ENCODE measurements around the gene TNPO2. TPM values are rescaled to one million over a fixed set of nuclear protein-coding genes. Genes with fewer than 3 reads are reported as not detected.

TNPO2 gene
- total and polyA plus RNA-seq, 2 experiments from 2014 or later = 13.3 to 30.9 TPM

DNA sequence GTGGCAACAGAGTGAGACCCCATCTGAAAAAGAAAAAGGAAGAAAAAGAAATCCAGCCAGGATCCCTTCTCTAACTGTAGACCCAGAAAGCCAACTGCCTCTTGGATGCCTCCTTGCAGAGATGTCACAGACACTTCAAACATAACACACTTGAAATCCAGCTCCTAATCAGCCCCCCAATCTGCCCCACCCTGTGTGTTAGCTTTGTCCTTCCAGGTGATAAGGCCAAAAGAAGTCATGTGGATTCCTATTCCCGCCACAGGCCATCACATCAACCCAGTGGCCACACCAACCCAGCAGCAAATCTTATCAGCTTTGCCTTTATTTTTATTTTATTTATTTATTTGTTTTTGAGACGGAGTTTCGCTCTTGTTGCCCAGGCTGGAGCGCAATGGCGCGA, 36.0 kb upstream of the TNPO2 start:
- 91 to 94% methylated on average over 6 of the region's 6 CpGs for WGBS, 2 experiments (ENCODE audit: low coverage in 1 of 2, low lambda C conversion rate in 2 of 2, missing lambda C conversion rate in 2 of 2)
- H3F3A ChIP-seq (ENCODE audit: insufficient read depth) = peaks cover 12% of the 10 kb centered on the region
- no peak for TF ChIP-seq EZH2phosphoT487 (IDR thresholded peaks at IDR 0.05; ENCODE audit: insufficient read depth, low read depth)
- TF ChIP-seq EZH2 (IDR thresholded peaks at IDR 0.05; ENCODE audit: insufficient read depth, poor library complexity, severe bottlenecking) = no peak
- no peak overlapping the region for H3K4me2 ChIP-seq (ENCODE audit: unreplicated experiment)
- in situ Hi-C loops (cut with MboI) = no loop called here
- DNase-seq = no peak
- no peaks in the 10 kb centered on the region for H3K4me1 ChIP-seq (ENCODE audit: insufficient read depth)
- H3K4me3 ChIP-seq = no peak overlapping the region
- H3K79me2 ChIP-seq (ENCODE audit: insufficient read depth) = no peaks in the 10 kb centered on the region
- no peaks in the 10 kb centered on the region for H3K9me2 ChIP-seq (ENCODE audit: insufficient read depth)
- H3K9ac ChIP-seq = no peak overlapping the region
- H3K9me3 ChIP-seq (ENCODE audit: low read depth) = no peaks in the 10 kb centered on the region
- no peak overlapping the region for H2AFZ ChIP-seq
- no peaks in the 10 kb centered on the region for H4K20me1 ChIP-seq (ENCODE audit: insufficient read depth)
- H3K36me3 ChIP-seq (ENCODE audit: low read depth) = no peaks in the 10 kb centered on the region
- no peaks in the 10 kb centered on the region for H3K27me3 ChIP-seq (replicated peaks; ENCODE audit: insufficient read depth)
- H3K27ac ChIP-seq = no peak overlapping the region

GRCh38 chr19:12757544-12758274, 34.0 kb upstream of the TNPO2 start:
- Histone ChIP-seq H3K4me2 (ENCODE audit: unreplicated experiment) (peak overlapping the region; percentile 70), H3K36me3 (ENCODE audit: low read depth) (no peaks in the 10 kb centered on the region), H4K20me1 (ENCODE audit: insufficient read depth) (no peaks in the 10 kb centered on the region), H2AFZ (peak overlapping the region; percentile 79), H3K79me2 (ENCODE audit: insufficient read depth) (no peaks in the 10 kb centered on the region), H3K27ac (no peak overlapping the region), H3K4me3 (peak overlapping the region; percentile 65), H3K27me3 (replicated peaks; ENCODE audit: insufficient read depth) (no peaks in the 10 kb centered on the region), H3F3A (ENCODE audit: insufficient read depth) (peaks cover 12% of the 10 kb centered on the region), H3K9ac (peak overlapping the region; percentile 64), H3K9me2 (ENCODE audit: insufficient read depth) (no peaks in the 10 kb centered on the region), H3K9me3 (ENCODE audit: low read depth) (no peaks in the 10 kb centered on the region), H3K4me1 (ENCODE audit: insufficient read depth) (no peaks in the 10 kb centered on the region)
- DNase-seq = peak; percentile 87
- WGBS, 2 experiments (ENCODE audit: low coverage in 1 of 2, low lambda C conversion rate in 2 of 2, missing lambda C conversion rate in 2 of 2) = 6 to 7% methylated on average over 58 to 60 of the region's 60 CpGs
- in situ Hi-C loops (cut with MboI) = no loop called here
- TF ChIP-seq EZH2phosphoT487 (IDR thresholded peaks at IDR 0.05; ENCODE audit: insufficient read depth, low read depth) = no peak
- no peak for TF ChIP-seq EZH2 (IDR thresholded peaks at IDR 0.05; ENCODE audit: insufficient read depth, poor library complexity, severe bottlenecking)

DNA sequence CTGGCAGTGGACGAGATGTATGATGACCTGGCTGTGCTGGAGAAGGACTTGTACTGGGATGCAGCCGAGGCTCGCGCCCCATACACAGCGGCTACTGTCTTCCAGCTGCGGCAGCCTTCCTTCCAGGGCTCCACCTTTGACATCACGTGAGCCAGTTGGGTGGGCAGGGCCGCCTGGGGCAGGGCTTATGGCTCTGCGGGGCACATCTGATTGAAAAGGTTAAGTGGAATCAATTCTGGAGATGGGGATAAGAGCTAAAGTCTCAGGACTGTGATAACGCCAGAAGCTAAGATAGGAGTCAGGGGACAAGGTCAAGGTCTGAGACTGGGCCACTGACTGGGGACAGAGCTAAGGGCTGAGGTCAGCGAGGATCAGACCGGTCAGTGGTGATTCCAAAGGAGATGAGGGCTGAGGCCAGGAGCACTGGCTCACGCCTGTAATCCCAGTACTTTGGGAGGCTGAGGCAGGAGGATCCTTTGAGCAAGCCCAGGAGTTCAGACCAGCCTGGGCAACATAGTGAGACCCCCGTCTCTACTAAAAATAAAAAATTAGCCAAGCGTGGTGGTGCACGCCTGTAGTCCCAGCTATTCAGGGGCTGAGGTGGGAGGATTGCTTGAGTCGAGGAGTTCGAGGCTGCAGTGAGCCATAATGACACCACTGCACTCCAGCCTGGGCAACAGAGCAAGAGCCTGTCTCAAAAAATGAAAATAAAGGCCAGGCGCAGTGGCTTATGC, 32.6 kb upstream of the TNPO2 start:
- no peak overlapping the region for H3K27ac ChIP-seq
- H3K27me3 ChIP-seq (replicated peaks; ENCODE audit: insufficient read depth) = 0 out of 2 replicates have a peak, but pooled peaks cover 1% of the 10 kb centered on the region
- DNase-seq = no peak
- no peak overlapping the region for H3K9ac ChIP-seq
- in situ Hi-C loops (cut with MboI) = no loop called here
- no peak overlapping the region for H2AFZ ChIP-seq
- H3K79me2 ChIP-seq (ENCODE audit: insufficient read depth) = no peaks in the 10 kb centered on the region
- no peaks in the 10 kb centered on the region for H3K9me3 ChIP-seq (ENCODE audit: low read depth)
- peaks cover 12% of the 10 kb centered on the region for H3F3A ChIP-seq (ENCODE audit: insufficient read depth)
- H3K9me2 ChIP-seq (ENCODE audit: insufficient read depth) = no peaks in the 10 kb centered on the region
- H3K4me3 ChIP-seq = no peak overlapping the region
- H3K4me2 ChIP-seq (ENCODE audit: unreplicated experiment) = no peak overlapping the region
- H4K20me1 ChIP-seq (ENCODE audit: insufficient read depth) = no peaks in the 10 kb centered on the region
- H3K36me3 ChIP-seq (ENCODE audit: low read depth) = no peaks in the 10 kb centered on the region
- H3K4me1 ChIP-seq (ENCODE audit: insufficient read depth) = no peaks in the 10 kb centered on the region
- 79 to 82% methylated on average over 19 of the region's 19 CpGs for WGBS, 2 experiments (ENCODE audit: low coverage in 1 of 2, low lambda C conversion rate in 2 of 2, missing lambda C conversion rate in 2 of 2)
- TF ChIP-seq EZH2phosphoT487 (IDR thresholded peaks at IDR 0.05; ENCODE audit: insufficient read depth, low read depth) = no peak
- TF ChIP-seq EZH2 (IDR thresholded peaks at IDR 0.05; ENCODE audit: insufficient read depth, poor library complexity, severe bottlenecking) = no peak

DNA sequence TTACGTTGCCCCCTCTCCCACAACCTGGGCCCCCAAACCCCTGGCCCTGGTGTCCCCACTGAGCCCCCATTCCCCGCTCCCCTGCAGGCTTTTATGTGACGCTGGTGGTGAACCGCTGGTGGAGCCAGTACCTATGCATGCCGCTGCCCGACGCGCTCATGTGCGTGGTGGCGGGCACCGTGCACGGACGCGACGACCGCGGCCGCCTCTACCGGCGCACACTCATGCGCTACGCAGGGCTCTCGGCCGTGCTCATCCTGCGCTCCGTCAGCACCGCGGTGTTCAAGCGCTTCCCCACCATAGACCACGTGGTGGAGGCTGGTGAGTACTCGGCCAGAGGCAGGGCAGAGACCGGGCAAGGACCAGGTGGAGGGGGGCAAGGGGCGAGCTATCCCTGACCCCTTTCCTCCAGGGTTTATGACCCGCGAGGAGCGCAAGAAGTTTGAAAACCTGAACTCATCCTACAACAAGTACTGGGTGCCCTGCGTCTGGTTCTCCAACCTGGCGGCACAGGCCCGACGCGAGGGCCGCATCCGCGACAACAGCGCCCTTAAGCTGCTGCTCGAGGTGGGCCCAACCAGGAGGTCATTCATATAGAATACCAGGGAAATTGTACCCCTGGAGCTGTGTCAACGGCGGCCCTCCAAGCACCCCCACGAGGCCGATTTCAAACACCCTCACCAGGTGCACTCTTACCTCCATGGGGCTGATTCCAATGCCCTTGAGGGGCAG, 30.9 kb upstream of the TNPO2 start:
- no peak overlapping the region for H3K9ac ChIP-seq
- no peak overlapping the region for H3K27ac ChIP-seq
- 0 out of 2 replicates have a peak, but pooled peaks cover 5% of the 10 kb centered on the region for H3K27me3 ChIP-seq (replicated peaks; ENCODE audit: insufficient read depth)
- peaks cover 12% of the 10 kb centered on the region for H3F3A ChIP-seq (ENCODE audit: insufficient read depth)
- no peaks in the 10 kb centered on the region for H4K20me1 ChIP-seq (ENCODE audit: insufficient read depth)
- no peak overlapping the region for H3K4me3 ChIP-seq
- no peaks in the 10 kb centered on the region for H3K9me2 ChIP-seq (ENCODE audit: insufficient read depth)
- H3K79me2 ChIP-seq (ENCODE audit: insufficient read depth) = no peaks in the 10 kb centered on the region
- TF ChIP-seq EZH2phosphoT487 (IDR thresholded peaks at IDR 0.05; ENCODE audit: insufficient read depth, low read depth) (no peak), EZH2 (IDR thresholded peaks at IDR 0.05; ENCODE audit: insufficient read depth, poor library complexity, severe bottlenecking) (no peak)
- WGBS, 2 experiments (ENCODE audit: low coverage in 1 of 2, low lambda C conversion rate in 2 of 2, missing lambda C conversion rate in 2 of 2) = 74 to 75% methylated on average over 47 to 50 of the region's 50 CpGs
- 0 out of 2 replicates have a peak, but pooled peaks cover 4% of the 10 kb centered on the region for H3K4me1 ChIP-seq (ENCODE audit: insufficient read depth)
- H3K36me3 ChIP-seq (ENCODE audit: low read depth) = no peaks in the 10 kb centered on the region
- H3K4me2 ChIP-seq (ENCODE audit: unreplicated experiment) = no peak overlapping the region
- H3K9me3 ChIP-seq (ENCODE audit: low read depth) = no peaks in the 10 kb centered on the region
- DNase-seq = no peak
- no peak overlapping the region for H2AFZ ChIP-seq
- in situ Hi-C loops (cut with MboI) = no loop called here

Data from GM23248 (cell line).